ENCODE results near the gene COPG1. TPM values are rescaled to one million over a fixed set of nuclear protein-coding genes. Genes with fewer than 3 reads are reported as not detected.

Gene COPG1
- total and polyA plus RNA-seq, 9 of the 15 experiments (the other 6 are each of a cell fraction or from before 2014, with no cell fraction given): 40.3 to 105 (median 62.4) TPM

DNA sequence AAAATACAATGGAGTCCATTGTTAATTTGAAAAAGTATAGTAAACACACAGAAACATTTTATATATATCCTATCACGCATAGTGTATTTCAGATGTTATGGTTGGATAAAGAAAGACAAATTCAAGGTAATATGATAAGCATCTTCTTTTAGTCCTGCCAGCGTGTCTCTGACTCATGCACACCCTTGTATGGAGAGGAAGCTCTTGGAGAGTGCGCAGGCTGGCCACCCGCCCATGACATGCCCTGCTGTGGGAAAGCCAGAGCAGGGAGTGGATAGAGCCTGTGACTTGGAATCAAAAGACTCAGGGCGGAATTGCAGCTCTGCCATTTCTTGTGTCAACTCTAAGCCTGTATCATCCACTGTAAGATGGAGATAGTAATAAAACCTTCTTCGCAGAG lies 23.0 kb upstream of the COPG1 start (continued):
- TF ChIP-seq, protein P1, sequence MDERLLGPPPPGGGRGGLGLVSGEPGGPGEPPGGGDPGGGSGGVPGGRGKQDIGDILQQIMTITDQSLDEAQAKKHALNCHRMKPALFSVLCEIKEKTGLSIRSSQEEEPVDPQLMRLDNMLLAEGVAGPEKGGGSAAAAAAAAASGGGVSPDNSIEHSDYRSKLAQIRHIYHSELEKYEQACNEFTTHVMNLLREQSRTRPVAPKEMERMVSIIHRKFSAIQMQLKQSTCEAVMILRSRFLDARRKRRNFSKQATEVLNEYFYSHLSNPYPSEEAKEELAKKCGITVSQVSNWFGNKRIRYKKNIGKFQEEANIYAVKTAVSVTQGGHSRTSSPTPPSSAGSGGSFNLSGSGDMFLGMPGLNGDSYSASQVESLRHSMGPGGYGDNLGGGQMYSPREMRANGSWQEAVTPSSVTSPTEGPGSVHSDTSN (CRISPR knock-in tag; IDR thresholded peaks at IDR 0.05; ENCODE audit: low read depth): no peak
- TF ChIP-seq, protein P1 (tag; conservative IDR thresholded peaks at IDR 0.05; ENCODE audit: low read depth): no peak
- TF ChIP-seq TEAD2 (tag; IDR thresholded peaks at IDR 0.05): no peak
- TF ChIP-seq CHD1 (IDR thresholded peaks at IDR 0.05; ENCODE audit: low read length): no peak
- no peak for TF ChIP-seq FOXA3 (CRISPR knock-in tag; conservative IDR thresholded peaks at IDR 0.05 in 1 of 2, IDR thresholded peaks at IDR 0.05 in 1 of 2)
- TF ChIP-seq ZFP30 (CRISPR knock-in tag; IDR thresholded peaks at IDR 0.05; ENCODE audit: borderline replicate concordance): no peak
- TF ChIP-seq U2AF1 (optimal IDR thresholded peaks at IDR 0.05; ENCODE audit: low read depth, low read length): no peak
- peak; percentile 71 for TF ChIP-seq SMARCA4 (IDR thresholded peaks at IDR 0.05)
- TF ChIP-seq, protein P2, sequence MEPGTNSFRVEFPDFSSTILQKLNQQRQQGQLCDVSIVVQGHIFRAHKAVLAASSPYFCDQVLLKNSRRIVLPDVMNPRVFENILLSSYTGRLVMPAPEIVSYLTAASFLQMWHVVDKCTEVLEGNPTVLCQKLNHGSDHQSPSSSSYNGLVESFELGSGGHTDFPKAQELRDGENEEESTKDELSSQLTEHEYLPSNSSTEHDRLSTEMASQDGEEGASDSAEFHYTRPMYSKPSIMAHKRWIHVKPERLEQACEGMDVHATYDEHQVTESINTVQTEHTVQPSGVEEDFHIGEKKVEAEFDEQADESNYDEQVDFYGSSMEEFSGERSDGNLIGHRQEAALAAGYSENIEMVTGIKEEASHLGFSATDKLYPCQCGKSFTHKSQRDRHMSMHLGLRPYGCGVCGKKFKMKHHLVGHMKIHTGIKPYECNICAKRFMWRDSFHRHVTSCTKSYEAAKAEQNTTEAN (CRISPR knock-in tag; IDR thresholded peaks at IDR 0.05): no peak
- TF ChIP-seq SMARCC2 (IDR thresholded peaks at IDR 0.05; ENCODE audit: low read depth): peak; percentile 58; the same call in 1 of the 2 replicates
- TF ChIP-seq PTRF (tag; IDR thresholded peaks at IDR 0.05): no peak
- TF ChIP-seq SPI1 (IDR thresholded peaks at IDR 0.05; ENCODE audit: borderline replicate concordance, low read depth, low read length): peak; percentile 7; the same call in 1 of the 2 replicates
- no peak for TF ChIP-seq ZNF57 (CRISPR knock-in tag; IDR thresholded peaks at IDR 0.05)
- TF ChIP-seq, protein P3, sequence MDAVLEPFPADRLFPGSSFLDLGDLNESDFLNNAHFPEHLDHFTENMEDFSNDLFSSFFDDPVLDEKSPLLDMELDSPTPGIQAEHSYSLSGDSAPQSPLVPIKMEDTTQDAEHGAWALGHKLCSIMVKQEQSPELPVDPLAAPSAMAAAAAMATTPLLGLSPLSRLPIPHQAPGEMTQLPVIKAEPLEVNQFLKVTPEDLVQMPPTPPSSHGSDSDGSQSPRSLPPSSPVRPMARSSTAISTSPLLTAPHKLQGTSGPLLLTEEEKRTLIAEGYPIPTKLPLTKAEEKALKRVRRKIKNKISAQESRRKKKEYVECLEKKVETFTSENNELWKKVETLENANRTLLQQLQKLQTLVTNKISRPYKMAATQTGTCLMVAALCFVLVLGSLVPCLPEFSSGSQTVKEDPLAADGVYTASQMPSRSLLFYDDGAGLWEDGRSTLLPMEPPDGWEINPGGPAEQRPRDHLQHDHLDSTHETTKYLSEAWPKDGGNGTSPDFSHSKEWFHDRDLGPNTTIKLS (IDR thresholded peaks at IDR 0.05; ENCODE audit: borderline replicate concordance, low read depth): peak; percentile 68; the same call in 1 of the 2 replicates
- TF ChIP-seq, protein P4, sequence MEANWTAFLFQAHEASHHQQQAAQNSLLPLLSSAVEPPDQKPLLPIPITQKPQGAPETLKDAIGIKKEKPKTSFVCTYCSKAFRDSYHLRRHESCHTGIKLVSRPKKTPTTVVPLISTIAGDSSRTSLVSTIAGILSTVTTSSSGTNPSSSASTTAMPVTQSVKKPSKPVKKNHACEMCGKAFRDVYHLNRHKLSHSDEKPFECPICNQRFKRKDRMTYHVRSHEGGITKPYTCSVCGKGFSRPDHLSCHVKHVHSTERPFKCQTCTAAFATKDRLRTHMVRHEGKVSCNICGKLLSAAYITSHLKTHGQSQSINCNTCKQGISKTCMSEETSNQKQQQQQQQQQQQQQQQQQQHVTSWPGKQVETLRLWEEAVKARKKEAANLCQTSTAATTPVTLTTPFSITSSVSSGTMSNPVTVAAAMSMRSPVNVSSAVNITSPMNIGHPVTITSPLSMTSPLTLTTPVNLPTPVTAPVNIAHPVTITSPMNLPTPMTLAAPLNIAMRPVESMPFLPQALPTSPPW (CRISPR knock-in tag; IDR thresholded peaks at IDR 0.05): peak; percentile 13; the same call in 1 of the 2 replicates
- no peak for TF ChIP-seq CCAR2 (IDR thresholded peaks at IDR 0.05; ENCODE audit: low read depth, low read length)
- TF ChIP-seq EP400 (IDR thresholded peaks at IDR 0.05): peak; percentile 30; the same call in 1 of the 2 replicates
- 0 out of 2 replicates have a peak, but pooled peaks have one; percentile 11 for TF ChIP-seq POLR2H (tag; IDR thresholded peaks at IDR 0.05; ENCODE audit: low read depth)
- no peak for TF ChIP-seq ZNF324 (CRISPR knock-in tag; IDR thresholded peaks at IDR 0.05)
- TF ChIP-seq, protein P5, sequence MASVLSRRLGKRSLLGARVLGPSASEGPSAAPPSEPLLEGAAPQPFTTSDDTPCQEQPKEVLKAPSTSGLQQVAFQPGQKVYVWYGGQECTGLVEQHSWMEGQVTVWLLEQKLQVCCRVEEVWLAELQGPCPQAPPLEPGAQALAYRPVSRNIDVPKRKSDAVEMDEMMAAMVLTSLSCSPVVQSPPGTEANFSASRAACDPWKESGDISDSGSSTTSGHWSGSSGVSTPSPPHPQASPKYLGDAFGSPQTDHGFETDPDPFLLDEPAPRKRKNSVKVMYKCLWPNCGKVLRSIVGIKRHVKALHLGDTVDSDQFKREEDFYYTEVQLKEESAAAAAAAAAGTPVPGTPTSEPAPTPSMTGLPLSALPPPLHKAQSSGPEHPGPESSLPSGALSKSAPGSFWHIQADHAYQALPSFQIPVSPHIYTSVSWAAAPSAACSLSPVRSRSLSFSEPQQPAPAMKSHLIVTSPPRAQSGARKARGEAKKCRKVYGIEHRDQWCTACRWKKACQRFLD (CRISPR knock-in tag; IDR thresholded peaks at IDR 0.05): 0 out of 2 replicates have a peak, but pooled peaks have one; percentile 35
- TF ChIP-seq SNRNP70 (optimal IDR thresholded peaks at IDR 0.05; ENCODE audit: low read depth, low read length): no peak

Data from K562 (cell line).